ENCODE data around the gene ACAD11. TPM values are rescaled to one million over a fixed set of nuclear protein-coding genes. Genes with fewer than 3 reads are reported as not detected.
"Not testable (repeated sequence)": the region's sequence is repeated elsewhere in the genome, so short reads cannot be mapped to it uniquely, and the experiment has no call there.

ACAD11 gene
- polyA plus RNA-seq, 2 donors = 8.4 to 10.6 TPM

GRCh38 chr3:132569580-132569979, 90.0 kb downstream of the ACAD11 start:
- WGBS, 2 donors = 62 to 75% methylated on average over 1 of the region's 1 CpG
- H3K27ac ChIP-seq (ENCODE audit: low read depth in 2 of 2, low read length in 1 of 2) = no peak overlapping the region

GRCh38 chr3:132569153-132569552, 90.5 kb downstream of the ACAD11 start:
- H3K36me3 ChIP-seq (ENCODE audit: control insufficient read depth in 2 of 2, insufficient read depth in 2 of 2, low read length in 1 of 2) = no peaks in the 10 kb centered on the region
- no peaks in the 10 kb centered on the region for H3K4me1 ChIP-seq (ENCODE audit: control insufficient read depth in 2 of 2, insufficient read depth in 2 of 2, low read length in 1 of 2)
- no peak overlapping the region for H3K4me3 ChIP-seq (ENCODE audit: low read depth in 1 of 2, low read length in 2 of 2)
- WGBS, 2 donors = 40 to 45% methylated on average over 2 of the region's 2 CpGs
- H3K27me3 ChIP-seq (ENCODE audit: control insufficient read depth in 1 of 2, insufficient read depth in 2 of 2, low read length in 2 of 2) = no peaks in the 10 kb centered on the region
- H3K27ac ChIP-seq (ENCODE audit: low read depth in 2 of 2, low read length in 1 of 2) = no peak overlapping the region
- no peaks in the 10 kb centered on the region for H3K9me3 ChIP-seq (ENCODE audit: control insufficient read depth in 2 of 2, insufficient read depth in 1 of 2, low read depth in 1 of 2, low read length in 1 of 2)

More at GRCh38 chr3:132569580-132569979, 90.0 kb downstream of the ACAD11 start:
- no peaks in the 10 kb centered on the region for H3K27me3 ChIP-seq (ENCODE audit: control insufficient read depth in 1 of 2, insufficient read depth in 2 of 2, low read length in 2 of 2)
- H3K4me3 ChIP-seq (ENCODE audit: low read depth in 1 of 2, low read length in 2 of 2) = no peak overlapping the region
- no peaks in the 10 kb centered on the region for H3K4me1 ChIP-seq (ENCODE audit: control insufficient read depth in 2 of 2, insufficient read depth in 2 of 2, low read length in 1 of 2)
- no peaks in the 10 kb centered on the region for H3K9me3 ChIP-seq (ENCODE audit: control insufficient read depth in 2 of 2, insufficient read depth in 1 of 2, low read depth in 1 of 2, low read length in 1 of 2)
- no peaks in the 10 kb centered on the region for H3K36me3 ChIP-seq (ENCODE audit: control insufficient read depth in 2 of 2, insufficient read depth in 2 of 2, low read length in 1 of 2)

- H3K4me1 ChIP-seq (ENCODE audit: control insufficient read depth in 2 of 2, insufficient read depth in 2 of 2, low read length in 1 of 2) = no peaks in the 10 kb centered on the region
- no peak overlapping the region for H3K4me3 ChIP-seq (ENCODE audit: low read depth in 1 of 2, low read length in 2 of 2)
- no peak overlapping the region for H3K27ac ChIP-seq (ENCODE audit: low read depth in 2 of 2, low read length in 1 of 2)
- no peaks in the 10 kb centered on the region for H3K9me3 ChIP-seq (ENCODE audit: control insufficient read depth in 2 of 2, insufficient read depth in 1 of 2, low read depth in 1 of 2, low read length in 1 of 2)
- WGBS, 2 donors = 65 to 75% methylated on average over 2 of the region's 2 CpGs
- H3K27me3 ChIP-seq (ENCODE audit: control insufficient read depth in 1 of 2, insufficient read depth in 2 of 2, low read length in 2 of 2) = no peaks in the 10 kb centered on the region
- no peaks in the 10 kb centered on the region for H3K36me3 ChIP-seq (ENCODE audit: control insufficient read depth in 2 of 2, insufficient read depth in 2 of 2, low read length in 1 of 2)
Measured at GRCh38 chr3:132568422-132568821, 91.2 kb downstream of the ACAD11 start.

- Histone ChIP-seq H3K27me3 (ENCODE audit: control insufficient read depth in 1 of 2, insufficient read depth in 2 of 2, low read length in 2 of 2) (no peaks in the 10 kb centered on the region), H3K4me1 (ENCODE audit: control insufficient read depth in 2 of 2, insufficient read depth in 2 of 2, low read length in 1 of 2) (no peaks in the 10 kb centered on the region), H3K36me3 (ENCODE audit: control insufficient read depth in 2 of 2, insufficient read depth in 2 of 2, low read length in 1 of 2) (no peaks in the 10 kb centered on the region), H3K27ac (ENCODE audit: low read depth in 2 of 2, low read length in 1 of 2) (no peak overlapping the region), H3K4me3 (ENCODE audit: low read depth in 1 of 2, low read length in 2 of 2) (no peak overlapping the region), H3K9me3 (ENCODE audit: control insufficient read depth in 2 of 2, insufficient read depth in 1 of 2, low read depth in 1 of 2, low read length in 1 of 2) (no peaks in the 10 kb centered on the region)
- WGBS, 2 donors = 89% methylated on average over 2 of the region's 2 CpGs
Measured at GRCh38 chr3:132564070-132564465, 95.5 kb downstream of the ACAD11 start.

- Histone ChIP-seq H3K36me3 (ENCODE audit: control insufficient read depth in 2 of 2, insufficient read depth in 2 of 2, low read length in 1 of 2) (no peaks in the 10 kb centered on the region), H3K4me1 (ENCODE audit: control insufficient read depth in 2 of 2, insufficient read depth in 2 of 2, low read length in 1 of 2) (no peaks in the 10 kb centered on the region), H3K27me3 (ENCODE audit: control insufficient read depth in 1 of 2, insufficient read depth in 2 of 2, low read length in 2 of 2) (no peaks in the 10 kb centered on the region), H3K27ac (ENCODE audit: low read depth in 2 of 2, low read length in 1 of 2) (no peak overlapping the region), H3K4me3 (ENCODE audit: low read depth in 1 of 2, low read length in 2 of 2) (no peak overlapping the region), H3K9me3 (ENCODE audit: control insufficient read depth in 2 of 2, insufficient read depth in 1 of 2, low read depth in 1 of 2, low read length in 1 of 2) (no peaks in the 10 kb centered on the region)
- WGBS, 2 donors = 90% methylated on average over 4 of the region's 4 CpGs
Measured at GRCh38 chr3:132563420-132564069, 96.1 kb downstream of the ACAD11 start.

GRCh38 chr3:132561003-132561402, 98.6 kb downstream of the ACAD11 start:
- no peaks in the 10 kb centered on the region for H3K36me3 ChIP-seq (ENCODE audit: control insufficient read depth in 2 of 2, insufficient read depth in 2 of 2, low read length in 1 of 2)
- H3K4me3 ChIP-seq (ENCODE audit: low read depth in 1 of 2, low read length in 2 of 2) = no peak overlapping the region
- H3K27ac ChIP-seq (ENCODE audit: low read depth in 2 of 2, low read length in 1 of 2) = no peak overlapping the region
- H3K27me3 ChIP-seq (ENCODE audit: control insufficient read depth in 1 of 2, insufficient read depth in 2 of 2, low read length in 2 of 2) = no peaks in the 10 kb centered on the region
- no peaks in the 10 kb centered on the region for H3K9me3 ChIP-seq (ENCODE audit: control insufficient read depth in 2 of 2, insufficient read depth in 1 of 2, low read depth in 1 of 2, low read length in 1 of 2)
- 82 to 86% methylated on average over 4 of the region's 4 CpGs for WGBS, 2 donors
- no peaks in the 10 kb centered on the region for H3K4me1 ChIP-seq (ENCODE audit: control insufficient read depth in 2 of 2, insufficient read depth in 2 of 2, low read length in 1 of 2)

GRCh38 chr3:132556508-132557159, 103.0 kb downstream of the ACAD11 start:
- Histone ChIP-seq H3K9me3 (ENCODE audit: control insufficient read depth in 2 of 2, insufficient read depth in 1 of 2, low read depth in 1 of 2, low read length in 1 of 2) (no peaks in the 10 kb centered on the region), H3K36me3 (ENCODE audit: control insufficient read depth in 2 of 2, insufficient read depth in 2 of 2, low read length in 1 of 2) (no peaks in the 10 kb centered on the region), H3K4me3 (ENCODE audit: low read depth in 1 of 2, low read length in 2 of 2) (no peak overlapping the region), H3K4me1 (ENCODE audit: control insufficient read depth in 2 of 2, insufficient read depth in 2 of 2, low read length in 1 of 2) (no peaks in the 10 kb centered on the region), H3K27ac (ENCODE audit: low read depth in 2 of 2, low read length in 1 of 2) (no peak overlapping the region), H3K27me3 (ENCODE audit: control insufficient read depth in 1 of 2, insufficient read depth in 2 of 2, low read length in 2 of 2) (no peaks in the 10 kb centered on the region)
- 66 to 68% methylated on average over 8 of the region's 8 CpGs for WGBS, 2 donors

- H3K4me1 ChIP-seq (ENCODE audit: control insufficient read depth in 2 of 2, insufficient read depth in 2 of 2, low read length in 1 of 2); H3K27me3 ChIP-seq (ENCODE audit: control insufficient read depth in 1 of 2, insufficient read depth in 2 of 2, low read length in 2 of 2); H3K9me3 ChIP-seq (ENCODE audit: control insufficient read depth in 2 of 2, insufficient read depth in 1 of 2, low read depth in 1 of 2, low read length in 1 of 2); H3K4me3 ChIP-seq (ENCODE audit: low read depth in 1 of 2, low read length in 2 of 2); H3K36me3 ChIP-seq (ENCODE audit: control insufficient read depth in 2 of 2, insufficient read depth in 2 of 2, low read length in 1 of 2); H3K27ac ChIP-seq (ENCODE audit: low read depth in 2 of 2, low read length in 1 of 2): not testable (repeated sequence)
- WGBS, 2 donors = 80 to 88% methylated on average over 3 of the region's 3 CpGs
Measured at GRCh38 chr3:132556036-132556386, 103.6 kb downstream of the ACAD11 start.

- no peak overlapping the region for H3K4me3 ChIP-seq (ENCODE audit: low read depth in 1 of 2, low read length in 2 of 2)
- no peaks in the 10 kb centered on the region for H3K9me3 ChIP-seq (ENCODE audit: control insufficient read depth in 2 of 2, insufficient read depth in 1 of 2, low read depth in 1 of 2, low read length in 1 of 2)
- H3K36me3 ChIP-seq (ENCODE audit: control insufficient read depth in 2 of 2, insufficient read depth in 2 of 2, low read length in 1 of 2) = no peaks in the 10 kb centered on the region
- H3K27me3 ChIP-seq (ENCODE audit: control insufficient read depth in 1 of 2, insufficient read depth in 2 of 2, low read length in 2 of 2) = no peaks in the 10 kb centered on the region
- WGBS, 2 donors = 81 to 86% methylated on average over 5 of the region's 5 CpGs
- no peak overlapping the region for H3K27ac ChIP-seq (ENCODE audit: low read depth in 2 of 2, low read length in 1 of 2)
- no peaks in the 10 kb centered on the region for H3K4me1 ChIP-seq (ENCODE audit: control insufficient read depth in 2 of 2, insufficient read depth in 2 of 2, low read length in 1 of 2)
Measured at GRCh38 chr3:132555306-132556035, 104.1 kb downstream of the ACAD11 start.

All from esophagus (tissue), 2 donors.